Ecto neural progenitor cell (in vitro differentiated cells): ENCODE results near the gene STK38L.

Experiments used
- DNase-seq: peaks from one replicate; pipeline ENCODE4 v3.0.0-alpha.2; 2018; ENCODE audit warnings: low spot score

STK38L gene

GRCh38 chr12:27347779-27348178, 103.7 kb downstream of the STK38L start:
- DNase-seq: no peak

GRCh38 chr12:27351476-27351875, 107.4 kb downstream of the STK38L start:
- DNase-seq: no peak

- DNase-seq: no peak
Observed at GRCh38 chr12:27355486-27355885, 111.4 kb downstream of the STK38L start.

- DNase-seq: no peak
Observed at GRCh38 chr12:27355979-27356378, 111.9 kb downstream of the STK38L start.

GRCh38 chr12:27359578-27360340, 115.7 kb downstream of the STK38L start:
- no peak for DNase-seq

GRCh38 chr12:27361372-27361771, 117.3 kb downstream of the STK38L start:
- DNase-seq: no peak

GRCh38 chr12:27366621-27367020, 122.5 kb downstream of the STK38L start:
- no peak for DNase-seq

GRCh38 chr12:27367078-27367477, 123.0 kb downstream of the STK38L start:
- DNase-seq: no peak
